Upper lobe of left lung (tissue), 6 donors: Measurements from ENCODE around the gene TCEANC. TPM values are rescaled to one million over a fixed set of nuclear protein-coding genes. Genes with fewer than 3 reads are reported as not detected.

Source experiments
- ATAC-seq, 2 donors: fragments of 200-7000 bp; cut with Tn5 transposase; one replicate each; pipeline ENCODE4 v1.9.1; 2022; ENCODE audit warnings: mild to moderate bottlenecking in 2 of 2, moderate library complexity in 2 of 2; ENCODE audit not compliant: low FRiP score in 2 of 2
- DNase-seq, 2 donors: peaks; one replicate each; pipeline ENCODE4 v3.0.0-alpha.2; 2019 to 2020
- H3K27ac ChIP-seq, 4 donors: fragments of 200-600 bp; sonication (generic); one replicate each; pipeline ENCODE4 v1.5.1; 2016 to 2019
- H3K27me3 ChIP-seq, 4 donors: fragments of 200-600 bp; sonication (generic); one replicate each; pipeline ENCODE4 v1.5.1; 2017 to 2019
- H3K36me3 ChIP-seq, 4 donors: fragments of 200-600 bp; sonication (generic); one replicate each; pipeline ENCODE4 v1.5.1; 2016 to 2019
- H3K4me1 ChIP-seq, 4 donors: fragments of 200-600 bp; sonication (generic); one replicate each; pipeline ENCODE4 v1.5.1; 2018 to 2019
- H3K4me3 ChIP-seq, 4 donors: fragments of 200-600 bp; sonication (generic); one replicate each; pipeline ENCODE4 v1.5.1; 2017 to 2019; ENCODE audit warnings: mild to moderate bottlenecking in 2 of 4, moderate library complexity in 1 of 4
- H3K9me3 ChIP-seq, 4 donors: fragments of 200-600 bp; sonication (generic); one replicate each; pipeline ENCODE4 v1.5.1; 2018 to 2019
- EP300 ChIP-seq, 4 donors: sonication (generic); formaldehyde crosslinking; IDR thresholded peaks; one replicate each; pipeline ENCODE4 v1.5.1; 2017; ENCODE audit warnings: antibody characterized with exemption in 4 of 4, control low read depth in 2 of 4
- POLR2A ChIP-seq, 4 donors: fragments of 450-650 bp; IDR thresholded peaks; one replicate each; pipeline ENCODE4 v1.5.1; 2016 to 2017; ENCODE audit warnings: antibody characterized with exemption in 4 of 4, mild to moderate bottlenecking in 2 of 4
- POLR2AphosphoS5 ChIP-seq, 2 donors: sonication (generic); formaldehyde crosslinking; IDR thresholded peaks; one replicate each; pipeline ENCODE4 v1.5.1; 2017; ENCODE audit warnings: antibody characterized with exemption in 2 of 2
- WGBS, 2 donors: methylation state at CpG; one replicate each; pipeline ENCODE4 v1.1.5; 2017 to 2018; 5-methylcytosine and 5-hydroxymethylcytosine counted together
- total RNA-seq, 6 donors: library from RNA; depleted of rRNA in 4 of 6; stranded (reverse); fragments of >200 nt in 4 of 6; gene quantifications; one replicate each; pipeline versions ENCODE4 v1.1.0 to v1.2.1, GENCODE V29; 2016 to 2021
- TF ChIP-seq, protein P1 (sequence below), 6 experiments: fragments of 450-650 bp in 4 of 6; fragments of 200-600 bp in 2 of 6; sonication (generic) in 2 of 6; IDR thresholded peaks; one replicate each; pipeline ENCODE4 v1.5.1; 2016 to 2019; ENCODE audit warnings: antibody characterized with exemption in 6 of 6
- donor health status: DM: no; HTN: no; CAD: no; lungs with moderate emphysema.
- donor health status: DM: no; HTN: yes; CAD: no; lungs with severe emphysema.

Gene TCEANC
- total RNA-seq, 6 donors from 2014 or later, result 2.4 to 8.9 (median 4.1) TPM

DNA sequence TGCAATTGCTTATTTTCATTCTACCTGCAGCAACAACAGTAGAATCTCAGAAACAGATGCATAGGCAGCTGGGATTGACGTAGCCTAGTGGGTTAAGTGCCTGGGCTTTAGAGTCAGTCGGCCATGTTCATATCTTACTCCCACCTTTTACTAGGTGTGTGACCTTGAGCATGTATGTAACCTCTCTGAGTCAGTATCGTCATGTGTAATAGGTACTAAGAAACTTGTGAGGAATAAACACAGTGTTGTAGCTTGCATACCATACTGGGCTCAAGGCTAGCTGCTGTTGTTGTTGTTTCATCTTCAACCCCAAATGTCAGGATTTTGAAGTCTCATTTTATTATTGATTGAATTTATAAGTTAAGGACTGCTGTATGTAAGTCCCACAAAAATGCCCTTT is 50.2 kb downstream of the TCEANC start:
- H3K4me1 ChIP-seq, result peaks cover 8 to 13% (median 12%) of the 10 kb centered on the region in 4 donors
- no peaks in the 10 kb centered on the region for H3K9me3 ChIP-seq
- H3K4me3 ChIP-seq, result no peak overlapping the region
- DNase-seq (no peak), ATAC-seq (no peak)
- H3K27me3 ChIP-seq, result no peaks in the 10 kb centered on the region
- TF ChIP-seq POLR2A (IDR thresholded peaks at IDR 0.05), result no peak
- TF ChIP-seq, protein P1, sequence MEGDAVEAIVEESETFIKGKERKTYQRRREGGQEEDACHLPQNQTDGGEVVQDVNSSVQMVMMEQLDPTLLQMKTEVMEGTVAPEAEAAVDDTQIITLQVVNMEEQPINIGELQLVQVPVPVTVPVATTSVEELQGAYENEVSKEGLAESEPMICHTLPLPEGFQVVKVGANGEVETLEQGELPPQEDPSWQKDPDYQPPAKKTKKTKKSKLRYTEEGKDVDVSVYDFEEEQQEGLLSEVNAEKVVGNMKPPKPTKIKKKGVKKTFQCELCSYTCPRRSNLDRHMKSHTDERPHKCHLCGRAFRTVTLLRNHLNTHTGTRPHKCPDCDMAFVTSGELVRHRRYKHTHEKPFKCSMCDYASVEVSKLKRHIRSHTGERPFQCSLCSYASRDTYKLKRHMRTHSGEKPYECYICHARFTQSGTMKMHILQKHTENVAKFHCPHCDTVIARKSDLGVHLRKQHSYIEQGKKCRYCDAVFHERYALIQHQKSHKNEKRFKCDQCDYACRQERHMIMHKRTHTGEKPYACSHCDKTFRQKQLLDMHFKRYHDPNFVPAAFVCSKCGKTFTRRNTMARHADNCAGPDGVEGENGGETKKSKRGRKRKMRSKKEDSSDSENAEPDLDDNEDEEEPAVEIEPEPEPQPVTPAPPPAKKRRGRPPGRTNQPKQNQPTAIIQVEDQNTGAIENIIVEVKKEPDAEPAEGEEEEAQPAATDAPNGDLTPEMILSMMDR (IDR thresholded peaks at IDR 0.05), result no peak
- no peak for TF ChIP-seq POLR2AphosphoS5 (IDR thresholded peaks at IDR 0.05)
- no peak for TF ChIP-seq EP300 (IDR thresholded peaks at IDR 0.05)
- H3K36me3 ChIP-seq, result no peaks in the 10 kb centered on the region
- no peak overlapping the region for H3K27ac ChIP-seq
- 85 to 89% methylated on average over 3 of the region's 3 CpGs for WGBS, 2 donors

DNA sequence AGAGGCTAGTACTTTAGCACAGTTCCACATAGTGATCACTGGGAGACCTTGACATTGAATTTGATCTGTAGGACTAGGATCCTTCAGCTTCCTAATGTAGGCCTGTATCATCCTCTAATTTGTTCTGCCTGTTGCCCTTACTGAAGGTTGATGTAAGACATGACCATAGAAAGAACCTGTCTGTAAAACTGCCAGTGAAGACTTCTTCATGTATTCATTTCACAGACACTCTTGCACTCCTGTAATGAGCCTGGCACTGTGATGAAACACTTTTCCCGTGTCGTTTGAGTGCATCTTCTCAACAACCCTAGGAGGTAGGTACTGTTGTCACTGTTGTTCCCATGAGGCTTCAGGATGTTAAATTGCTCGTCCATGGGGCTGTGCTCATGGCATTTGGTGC is 50.6 kb downstream of the TCEANC start:
- no peaks in the 10 kb centered on the region for H3K9me3 ChIP-seq
- no peak overlapping the region for H3K4me3 ChIP-seq
- no peaks in the 10 kb centered on the region for H3K27me3 ChIP-seq
- ATAC-seq (no peak), DNase-seq (no peak)
- TF ChIP-seq POLR2A (IDR thresholded peaks at IDR 0.05), result no peak
- TF ChIP-seq, protein P1 (IDR thresholded peaks at IDR 0.05), result no peak
- TF ChIP-seq EP300 (IDR thresholded peaks at IDR 0.05), result no peak
- TF ChIP-seq POLR2AphosphoS5 (IDR thresholded peaks at IDR 0.05), result no peak
- no peaks in the 10 kb centered on the region for H3K36me3 ChIP-seq
- peaks cover 3 to 12% (median 9%) of the 10 kb centered on the region in 4 donors for H3K4me1 ChIP-seq
- WGBS, 2 donors, result 71 to 76% methylated on average over 1 to 3 of the region's 3 CpGs
- H3K27ac ChIP-seq, result no peak overlapping the region

DNA sequence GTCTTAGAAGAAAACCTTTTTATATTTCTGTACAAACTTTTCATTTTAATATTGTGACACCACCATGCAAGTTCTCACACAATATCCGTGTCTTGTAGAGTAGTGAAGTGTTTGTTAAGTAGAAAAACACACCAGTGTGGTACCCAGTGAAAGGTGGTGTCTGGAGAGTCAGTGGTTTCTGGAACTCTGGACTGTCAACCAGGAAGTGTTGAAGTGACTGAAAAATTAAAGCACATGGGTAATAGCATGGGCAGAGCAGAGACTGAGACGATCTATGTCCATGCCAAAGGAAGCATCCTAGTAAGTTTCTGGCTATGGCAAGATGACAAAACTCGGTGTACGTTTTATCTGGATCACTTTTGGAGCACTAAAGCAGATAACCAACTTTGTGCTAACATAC is 58.2 kb downstream of the TCEANC start:
- no peak for DNase-seq
- WGBS, 2 donors, result 83 to 87% methylated on average over 4 of the region's 4 CpGs
- Histone ChIP-seq H3K9me3 (no peaks in the 10 kb centered on the region), H3K4me3 (no peak overlapping the region), H3K27ac (no peak overlapping the region), H3K36me3 (peaks cover 0 to 47% (median 7%) of the 10 kb centered on the region in 4 donors), H3K27me3 (no peaks in the 10 kb centered on the region), H3K4me1 (no peaks in the 10 kb centered on the region)
- TF ChIP-seq POLR2AphosphoS5 (IDR thresholded peaks at IDR 0.05) (no peak), POLR2A (IDR thresholded peaks at IDR 0.05) (no peak), EP300 (IDR thresholded peaks at IDR 0.05) (no peak)
- ATAC-seq, result no peak

Other genes starting within 250 kb of the TCEANC start
- gene EGFL6, start 83.5 kb upstream of the TCEANC start, total RNA-seq, result 1 to 10 TPM; 2.1 to 9.9 (median 6.8) TPM
- gene RAB9A, start 36.0 kb downstream of the TCEANC start, total RNA-seq, result 10 to 100 TPM; 12.6 to 38.4 (median 29.1) TPM
- 10 to 100 TPM in 4 of 6 donors, 1 to 10 TPM in 2; 6.3 to 18.0 (median 12.7) TPM for gene TRAPPC2, start 81.5 kb downstream of the TCEANC start, total RNA-seq
- 10 to 100 TPM; 19.2 to 98.5 (median 37.0) TPM for gene OFD1, start 81.6 kb downstream of the TCEANC start, total RNA-seq
- gene GPM6B, start 164.0 kb downstream of the TCEANC start, total RNA-seq, result 10 to 100 TPM in 5 of 6 donors, 1 to 10 TPM in 1; 5.2 to 29.6 (median 21.8) TPM